Tibial nerve (tissue), 3 donors: ENCODE results near the gene ALPP.

Source experiments
- POLR2A ChIP-seq, 2 donors: fragments of 450-650 bp; IDR thresholded peaks; one replicate each; pipeline ENCODE4 v1.6.1; 2017; ENCODE audit warnings: antibody characterized with exemption in 2 of 2, mild to moderate bottlenecking in 2 of 2, moderate library complexity in 2 of 2
- TF ChIP-seq, protein P1 (sequence below), 5 experiments: fragments of 200-600 bp in 3 of 5; fragments of 450-650 bp in 2 of 5; sonication (generic) in 3 of 5; IDR thresholded peaks; one replicate each; pipeline ENCODE4 v1.5.1; 2016 to 2019; ENCODE audit warnings: antibody characterized with exemption in 5 of 5, mild to moderate bottlenecking in 3 of 5, moderate library complexity in 2 of 5

DNA sequence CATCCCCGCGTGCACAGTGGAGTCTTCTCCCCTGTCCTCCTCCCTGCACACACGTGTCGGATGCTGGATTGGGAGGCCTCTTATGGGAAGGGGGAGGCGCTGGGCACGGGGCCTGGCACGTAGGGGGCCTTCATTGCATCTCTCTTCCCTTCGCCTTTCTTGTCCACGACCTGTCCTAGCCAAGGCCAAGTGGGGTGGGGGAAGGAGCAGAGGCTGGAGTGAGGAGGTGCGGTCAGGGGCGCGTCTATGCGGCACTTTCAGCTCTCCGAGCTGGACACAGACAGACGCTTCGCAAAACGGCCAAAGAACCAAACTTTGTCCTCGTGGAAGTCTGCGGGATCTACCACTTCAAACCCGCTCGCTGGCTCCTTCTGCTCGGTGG lies 41.5 kb downstream of the ALPP start:
- TF ChIP-seq, protein P1, sequence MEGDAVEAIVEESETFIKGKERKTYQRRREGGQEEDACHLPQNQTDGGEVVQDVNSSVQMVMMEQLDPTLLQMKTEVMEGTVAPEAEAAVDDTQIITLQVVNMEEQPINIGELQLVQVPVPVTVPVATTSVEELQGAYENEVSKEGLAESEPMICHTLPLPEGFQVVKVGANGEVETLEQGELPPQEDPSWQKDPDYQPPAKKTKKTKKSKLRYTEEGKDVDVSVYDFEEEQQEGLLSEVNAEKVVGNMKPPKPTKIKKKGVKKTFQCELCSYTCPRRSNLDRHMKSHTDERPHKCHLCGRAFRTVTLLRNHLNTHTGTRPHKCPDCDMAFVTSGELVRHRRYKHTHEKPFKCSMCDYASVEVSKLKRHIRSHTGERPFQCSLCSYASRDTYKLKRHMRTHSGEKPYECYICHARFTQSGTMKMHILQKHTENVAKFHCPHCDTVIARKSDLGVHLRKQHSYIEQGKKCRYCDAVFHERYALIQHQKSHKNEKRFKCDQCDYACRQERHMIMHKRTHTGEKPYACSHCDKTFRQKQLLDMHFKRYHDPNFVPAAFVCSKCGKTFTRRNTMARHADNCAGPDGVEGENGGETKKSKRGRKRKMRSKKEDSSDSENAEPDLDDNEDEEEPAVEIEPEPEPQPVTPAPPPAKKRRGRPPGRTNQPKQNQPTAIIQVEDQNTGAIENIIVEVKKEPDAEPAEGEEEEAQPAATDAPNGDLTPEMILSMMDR (IDR thresholded peaks at IDR 0.05) = no peak
- no peak for TF ChIP-seq POLR2A (IDR thresholded peaks at IDR 0.05)
